ENCODE measurements around the gene MLN.

DNA sequence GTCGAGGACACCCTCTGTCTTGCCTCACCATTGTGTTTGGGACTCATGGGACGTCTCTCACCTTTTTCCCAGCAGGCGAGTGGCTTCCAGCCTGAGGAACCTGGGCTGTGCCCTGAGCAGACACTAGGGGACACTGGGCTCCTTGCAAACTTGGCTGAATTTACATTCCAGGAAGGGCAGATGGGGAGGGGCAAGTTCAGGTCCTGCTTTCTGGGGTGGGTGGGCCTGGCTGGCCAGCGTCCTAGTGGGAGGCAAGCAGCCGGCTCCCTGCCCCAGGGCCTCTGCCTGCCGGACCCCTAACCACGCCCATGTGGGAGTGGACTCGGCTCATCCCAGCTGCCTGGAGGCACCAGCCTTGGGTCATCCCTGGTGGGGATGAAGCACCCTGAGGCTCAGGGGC is 48.2 kb upstream of the MLN start:
- TF ChIP-seq POLR2A (IDR thresholded peaks at IDR 0.05), result no peak
- TF ChIP-seq, protein P1, sequence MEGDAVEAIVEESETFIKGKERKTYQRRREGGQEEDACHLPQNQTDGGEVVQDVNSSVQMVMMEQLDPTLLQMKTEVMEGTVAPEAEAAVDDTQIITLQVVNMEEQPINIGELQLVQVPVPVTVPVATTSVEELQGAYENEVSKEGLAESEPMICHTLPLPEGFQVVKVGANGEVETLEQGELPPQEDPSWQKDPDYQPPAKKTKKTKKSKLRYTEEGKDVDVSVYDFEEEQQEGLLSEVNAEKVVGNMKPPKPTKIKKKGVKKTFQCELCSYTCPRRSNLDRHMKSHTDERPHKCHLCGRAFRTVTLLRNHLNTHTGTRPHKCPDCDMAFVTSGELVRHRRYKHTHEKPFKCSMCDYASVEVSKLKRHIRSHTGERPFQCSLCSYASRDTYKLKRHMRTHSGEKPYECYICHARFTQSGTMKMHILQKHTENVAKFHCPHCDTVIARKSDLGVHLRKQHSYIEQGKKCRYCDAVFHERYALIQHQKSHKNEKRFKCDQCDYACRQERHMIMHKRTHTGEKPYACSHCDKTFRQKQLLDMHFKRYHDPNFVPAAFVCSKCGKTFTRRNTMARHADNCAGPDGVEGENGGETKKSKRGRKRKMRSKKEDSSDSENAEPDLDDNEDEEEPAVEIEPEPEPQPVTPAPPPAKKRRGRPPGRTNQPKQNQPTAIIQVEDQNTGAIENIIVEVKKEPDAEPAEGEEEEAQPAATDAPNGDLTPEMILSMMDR (IDR thresholded peaks at IDR 0.05), result peak in 4 of 6 experiments; percentile 21 to 59 (median 55)

All from Peyer's patch (tissue), 4 donors.